ENCODE data around the gene RSPH1. TPM values are rescaled to one million over a fixed set of nuclear protein-coding genes. Genes with fewer than 3 reads are reported as not detected.

RSPH1 gene
- total RNA-seq, 1 donor from 2014 or later, result 0.16 TPM

GRCh38 chr21:42531771-42532170 is 35.7 kb upstream of the RSPH1 start:
- no peak for DNase-seq

GRCh38 chr21:42530167-42530518 is 34.1 kb upstream of the RSPH1 start:
- peak; percentile 65 for DNase-seq

- no peak for DNase-seq
Measured at GRCh38 chr21:42527489-42528158, 31.6 kb upstream of the RSPH1 start.

GRCh38 chr21:42527127-42527488 is 31.1 kb upstream of the RSPH1 start:
- no peak for DNase-seq

GRCh38 chr21:42526379-42526727 is 30.3 kb upstream of the RSPH1 start:
- no peak for DNase-seq

- no peak for DNase-seq
Measured at GRCh38 chr21:42525676-42526378, 29.8 kb upstream of the RSPH1 start.

- no peak for DNase-seq
Measured at GRCh38 chr21:42525029-42525581, 29.1 kb upstream of the RSPH1 start.

- DNase-seq, result no peak
Measured at GRCh38 chr21:42524341-42525028, 28.5 kb upstream of the RSPH1 start.

- no peak for DNase-seq
Measured at GRCh38 chr21:42523941-42524340, 27.9 kb upstream of the RSPH1 start.

- no peak for DNase-seq
Measured at GRCh38 chr21:42523211-42523610, 27.2 kb upstream of the RSPH1 start.

- DNase-seq, result no peak
Measured at GRCh38 chr21:42522771-42523170, 26.7 kb upstream of the RSPH1 start.

- no peak for DNase-seq
Measured at GRCh38 chr21:42522271-42522670, 26.2 kb upstream of the RSPH1 start.

GRCh38 chr21:42521805-42522204 is 25.8 kb upstream of the RSPH1 start:
- DNase-seq, result no peak

GRCh38 chr21:42521384-42521783 is 25.4 kb upstream of the RSPH1 start:
- no peak for DNase-seq

- no peak for DNase-seq
Measured at GRCh38 chr21:42520628-42521253, 24.7 kb upstream of the RSPH1 start.

- DNase-seq, result no peak
Measured at GRCh38 chr21:42518626-42519025, 22.6 kb upstream of the RSPH1 start.

- no peak for DNase-seq
Measured at GRCh38 chr21:42518215-42518614, 22.2 kb upstream of the RSPH1 start.

- DNase-seq, result no peak
Measured at GRCh38 chr21:42515708-42516502, 19.9 kb upstream of the RSPH1 start.

GRCh38 chr21:42514883-42515228 is 18.8 kb upstream of the RSPH1 start:
- no peak for DNase-seq

- no peak for DNase-seq
Measured at GRCh38 chr21:42513985-42514882, 18.2 kb upstream of the RSPH1 start.

Measured in occipital lobe (tissue), 2 donors.